A673 (cell line): Measurements from ENCODE around the gene GATAD2A. TPM values are rescaled to one million over a fixed set of nuclear protein-coding genes. Genes with fewer than 3 reads are reported as not detected.

Source experiments
- BruUV-seq: library from RNA; stranded (reverse); fragments of 400-500 nt; replicated peaks from 2 replicates; lab custom pipeline; 2021; lab: Mats Ljungman, UMichigan
- CTCF ChIA-PET: fragments of 300-600 bp; sonication (Branson Sonifier 250); formaldehyde crosslinking; loops from one replicate; lab custom pipeline; 2022; ENCODE audit warnings: antibody characterized with exemption; lab: Charles Lee
- POLR2A ChIA-PET: fragments of 300-600 bp; sonication (Branson Sonifier 250); formaldehyde crosslinking; loops from one replicate; lab custom pipeline; 2022; ENCODE audit warnings: antibody characterized with exemption; ENCODE audit not compliant: low non-redundant PET; lab: Charles Lee
- DNase-seq: peaks from one replicate; pipeline ENCODE4 v3.0.0-alpha.2; 2015; ENCODE audit warnings: low spot score
- H3K27ac ChIP-seq: fragments of 200-600 bp; sonication (generic); 2 replicates; pipeline ENCODE4 v1.5.1; 2016; ENCODE audit warnings: mixed run types, low read depth, mild to moderate bottlenecking, mixed read lengths, antibody characterized with exemption, low read length; ENCODE audit not compliant: poor library complexity, severe bottlenecking
- H3K27me3 ChIP-seq: fragments of 200-600 bp; sonication (generic); replicated peaks from 2 replicates; pipeline ENCODE4 v1.6.1; 2017; ENCODE audit warnings: mixed run types, low read depth, mild to moderate bottlenecking, mixed read lengths, antibody characterized with exemption, low read length; ENCODE audit not compliant: insufficient read depth, poor library complexity
- H3K36me3 ChIP-seq: fragments of 200-600 bp; sonication (generic); 2 replicates; pipeline ENCODE4 v1.6.1; 2016; ENCODE audit warnings: mixed run types, mild to moderate bottlenecking, mixed read lengths, antibody characterized with exemption, low read length; ENCODE audit not compliant: insufficient read depth, poor library complexity, severe bottlenecking
- H3K4me1 ChIP-seq: fragments of 200-600 bp; sonication (generic); 2 replicates; pipeline ENCODE4 v1.6.1; 2017; ENCODE audit warnings: mixed run types, mild to moderate bottlenecking, mixed read lengths, antibody characterized with exemption, low read length; ENCODE audit not compliant: insufficient read depth, poor library complexity, severe bottlenecking
- H3K4me3 ChIP-seq: fragments of 200-600 bp; sonication (generic); 2 replicates; pipeline ENCODE4 v1.5.1; 2016; ENCODE audit warnings: low read depth, mixed run types, mild to moderate bottlenecking, mixed read lengths, low read length; ENCODE audit not compliant: poor library complexity, severe bottlenecking
- H3K9me3 ChIP-seq: fragments of 200-600 bp; sonication (generic); 2 replicates; pipeline ENCODE4 v1.6.1; 2016; ENCODE audit warnings: mixed run types, low read depth, mild to moderate bottlenecking, mixed read lengths, antibody characterized with exemption, low read length; ENCODE audit not compliant: poor library complexity, severe bottlenecking
- CTCF ChIP-seq: fragments of 300-800, 200-600 bp; sonication (generic); conservative IDR thresholded peaks from 2 replicates; pipeline ENCODE4 v1.5.1; 2017; ENCODE audit warnings: low read depth, mild to moderate bottlenecking, antibody characterized with exemption, low read length, moderate library complexity, mixed read lengths
- EZH2 ChIP-seq: fragments of 200-600 bp; sonication (generic); IDR thresholded peaks from 2 replicates; pipeline ENCODE4 v1.6.1; 2017; ENCODE audit warnings: borderline replicate concordance, low read depth, mild to moderate bottlenecking, mixed read lengths, antibody characterized with exemption, low read length; ENCODE audit not compliant: poor library complexity, severe bottlenecking
- intact Hi-C: fragments of 100-400 bp; cut with micrococcal nuclease; formaldehyde crosslinking; loops from one replicate; pipeline ENCODE4 v1.10.0; 2022; ENCODE audit not compliant: unreplicated experiment
- total RNA-seq: library from RNA; stranded (reverse); gene quantifications from 2 replicates; pipeline ENCODE4 v1.2.3, GENCODE V29; 2021

GATAD2A gene
- total RNA-seq, 1 experiment from 2014 or later: 218 TPM

GRCh38 chr19:19423322-19423721 lies 17.8 kb downstream of the GATAD2A start:
- DNase-seq: no peak
- POLR2A ChIA-PET: no interaction called here
- CTCF ChIA-PET: no interaction called here
- peaks cover 24% of the 10 kb centered on the region for H3K4me1 ChIP-seq
- no peaks in the 10 kb centered on the region for H3K36me3 ChIP-seq
- intact Hi-C loops: no loop called here
- TF ChIP-seq CTCF (no peak), EZH2 (no peak)
- peak overlapping the region; percentile 12 for H3K27ac ChIP-seq
- H3K27me3 ChIP-seq: no peaks in the 10 kb centered on the region
- BruUV-seq: no TSS peak
- H3K4me3 ChIP-seq: no peak overlapping the region
- no peaks in the 10 kb centered on the region for H3K9me3 ChIP-seq

GRCh38 chr19:19425170-19425875 lies 19.8 kb downstream of the GATAD2A start:
- Histone ChIP-seq H3K4me1 (peaks cover 21% of the 10 kb centered on the region), H3K36me3 (no peaks in the 10 kb centered on the region), H3K9me3 (no peaks in the 10 kb centered on the region), H3K27ac (no peak overlapping the region), H3K4me3 (no peak overlapping the region), H3K27me3 (no peaks in the 10 kb centered on the region)
- TF ChIP-seq CTCF: no peak
- TF ChIP-seq EZH2: no peak
- ChIA-PET CTCF (interaction anchor here (0.7 kb wide), 1 partner anchor 38 kb away, joined by 4 read pairs; no protein-coding TSS in a partner anchor), POLR2A (interaction anchor here (0.6 kb wide), 1 partner anchor 244 kb away, joined by 5 read pairs; no protein-coding TSS in a partner anchor)
- DNase-seq: no peak
- intact Hi-C loops: no loop called here
- no TSS peak for BruUV-seq

GRCh38 chr19:19426216-19426615 lies 20.7 kb downstream of the GATAD2A start:
- no peaks in the 10 kb centered on the region for H3K9me3 ChIP-seq
- intact Hi-C loops: no loop called here
- no peak overlapping the region for H3K4me3 ChIP-seq
- H3K27ac ChIP-seq: no peak overlapping the region
- H3K36me3 ChIP-seq: no peaks in the 10 kb centered on the region
- no TSS peak for BruUV-seq
- H3K27me3 ChIP-seq: no peaks in the 10 kb centered on the region
- H3K4me1 ChIP-seq: peaks cover 13% of the 10 kb centered on the region
- ChIA-PET POLR2A (no interaction called here), CTCF (interaction anchor here (0.7 kb wide), 1 partner anchor 37 kb away, joined by 4 read pairs; no protein-coding TSS in a partner anchor)
- TF ChIP-seq EZH2 (no peak), CTCF (no peak)
- DNase-seq: no peak
